GM18505 (cell line): ENCODE measurements around the gene TEKT3.

ENCODE experiments used
- ATAC-seq: cut with Tn5 transposase; IDR thresholded peaks from one replicate; pipeline ENCODE4 v1.9.1; 2021; ENCODE audit not compliant: unreplicated experiment
- POLR2A ChIP-seq: IDR thresholded peaks from 4 replicates; pipeline ENCODE4 v1.6.1; 2011; ENCODE audit warnings: borderline replicate concordance; ENCODE audit not compliant: insufficient read depth, insufficient read length; ENCODE audit errors: extremely low read depth

The TEKT3 gene

DNA sequence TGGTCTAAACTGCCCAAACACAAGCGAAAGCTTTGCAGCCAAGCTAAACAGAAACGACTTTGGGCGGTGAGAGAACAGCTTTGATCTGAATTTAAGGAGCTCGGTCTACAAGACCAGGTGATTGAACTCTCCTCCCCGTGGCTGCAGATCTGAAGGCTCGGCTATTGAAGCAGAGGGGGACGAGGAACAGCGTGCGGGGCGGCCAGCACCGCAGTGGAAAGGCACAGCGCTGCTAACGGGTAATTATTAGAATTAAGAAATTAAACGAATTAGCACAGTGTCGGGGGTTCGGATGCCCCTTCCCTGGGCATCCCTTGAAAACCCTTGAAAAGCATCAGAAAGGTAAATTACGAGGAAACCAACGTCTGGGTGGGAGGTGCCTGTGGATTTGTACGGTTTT, 431 bp downstream of the TEKT3 start:
- TF ChIP-seq POLR2A: no peak
- no peak for ATAC-seq

DNA sequence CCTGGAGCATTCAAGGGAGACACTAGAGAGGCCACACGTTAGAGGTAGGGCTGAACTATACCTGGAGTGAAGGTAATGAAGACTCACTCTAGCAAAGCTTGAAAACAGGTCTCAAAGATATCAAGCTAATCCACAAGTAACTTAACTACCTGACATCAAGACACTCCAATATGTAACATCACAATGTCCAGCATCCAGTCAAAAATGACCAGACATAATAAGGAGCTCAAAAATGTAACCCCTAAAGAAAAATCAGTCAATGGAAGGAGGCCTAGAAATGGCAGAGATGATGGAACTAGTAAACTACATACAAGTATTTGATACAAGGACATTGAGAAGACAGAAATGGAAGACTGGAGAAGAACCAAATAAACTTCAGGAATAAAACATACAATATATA, 6.0 kb downstream of the TEKT3 start:
- no peak for ATAC-seq
- no peak for TF ChIP-seq POLR2A

DNA sequence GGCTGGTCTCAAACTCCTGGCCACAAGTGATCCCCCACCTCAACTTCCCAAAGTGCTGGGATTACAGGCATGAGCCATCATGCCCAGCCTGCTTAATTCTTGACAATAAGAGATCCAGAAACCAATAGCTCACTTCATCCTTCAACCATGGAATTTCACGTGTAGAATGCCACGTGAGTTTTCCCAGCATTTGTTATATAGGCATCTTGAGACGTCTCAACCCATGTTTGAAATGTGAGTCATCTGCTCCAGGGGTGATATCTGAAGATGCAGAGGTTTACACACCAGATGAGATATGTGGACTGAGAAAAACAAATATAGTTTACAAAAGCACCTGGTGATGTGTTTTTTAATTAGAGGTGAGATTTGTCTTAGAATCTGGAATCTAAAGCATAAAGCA, 7.1 kb downstream of the TEKT3 start:
- no peak for TF ChIP-seq POLR2A

DNA sequence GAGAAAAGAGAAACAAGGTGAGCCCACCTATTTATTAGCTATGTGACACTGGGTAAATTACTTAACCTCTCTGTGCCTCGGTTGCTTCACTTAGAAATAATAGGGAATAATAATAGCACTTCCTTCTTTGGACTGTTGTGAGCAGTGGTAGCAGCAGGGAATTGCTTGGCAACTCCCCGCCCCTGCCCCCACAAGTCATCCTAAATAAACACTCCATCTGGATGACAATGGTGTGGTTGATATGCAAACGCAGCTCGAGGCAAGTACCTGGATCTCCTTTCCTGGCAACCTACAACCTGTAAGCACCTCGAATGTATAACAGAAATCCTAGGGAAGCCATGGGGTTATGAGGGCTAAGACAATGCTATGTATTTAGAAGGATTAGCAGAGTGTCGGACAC, 9.1 kb downstream of the TEKT3 start:
- ATAC-seq: no peak
- TF ChIP-seq POLR2A: no peak

More for the DNA sequence above, 7.1 kb downstream of the TEKT3 start:
- no peak for ATAC-seq

DNA sequence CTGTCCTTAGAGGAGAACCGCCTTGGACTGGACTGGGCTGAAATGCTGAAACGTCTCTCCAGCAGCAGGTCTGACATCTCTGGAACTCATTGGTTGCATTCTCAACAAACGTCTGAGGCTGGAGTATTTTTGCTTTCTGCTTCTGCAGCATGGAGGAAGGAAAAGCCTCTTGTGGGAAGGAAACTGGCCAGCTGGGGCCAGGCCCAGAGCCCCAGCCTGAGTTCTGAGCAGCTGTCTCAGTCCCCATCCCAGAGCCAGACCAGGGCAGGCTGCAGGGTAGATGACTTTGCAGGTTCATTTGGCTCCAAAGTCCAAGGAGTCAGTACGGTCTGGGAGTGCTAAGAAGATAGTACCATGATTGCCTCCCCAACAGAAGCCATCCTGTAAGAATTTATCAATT, 18.3 kb downstream of the TEKT3 start:
- TF ChIP-seq POLR2A: no peak
- ATAC-seq: no peak

DNA sequence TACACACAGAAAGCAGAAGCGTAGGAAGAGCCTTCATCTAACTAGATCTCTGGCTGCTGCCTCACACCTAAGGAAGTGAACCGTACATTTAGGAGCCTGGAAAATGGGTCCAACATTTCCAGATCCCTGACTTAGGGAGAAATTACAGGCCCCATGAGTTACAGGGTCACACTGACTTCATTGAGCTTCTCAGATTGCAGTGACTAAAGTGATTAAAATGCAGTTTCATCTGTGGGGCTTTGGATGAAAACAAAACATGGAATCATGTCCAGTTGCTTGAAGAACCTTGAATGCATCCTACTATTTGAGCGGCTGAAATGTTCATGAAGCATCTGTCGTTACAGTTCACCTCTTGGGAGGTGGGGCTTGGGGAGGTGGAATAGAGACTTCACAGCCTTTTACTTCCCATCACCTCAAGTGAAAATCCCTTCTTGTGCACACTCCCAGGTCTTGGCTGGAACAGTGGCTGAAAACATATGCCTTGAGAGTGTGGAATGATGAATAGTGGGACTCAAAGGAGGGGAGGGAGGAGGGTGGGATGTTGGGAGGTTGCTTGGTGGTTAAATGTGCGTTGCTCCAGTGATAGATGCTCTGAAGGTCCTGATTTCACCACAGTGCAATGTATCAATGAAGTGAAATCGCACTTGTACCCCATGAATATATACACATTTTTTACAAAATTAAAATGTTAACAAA, 19.7 kb downstream of the TEKT3 start:
- ATAC-seq: no peak
- TF ChIP-seq POLR2A: no peak

DNA sequence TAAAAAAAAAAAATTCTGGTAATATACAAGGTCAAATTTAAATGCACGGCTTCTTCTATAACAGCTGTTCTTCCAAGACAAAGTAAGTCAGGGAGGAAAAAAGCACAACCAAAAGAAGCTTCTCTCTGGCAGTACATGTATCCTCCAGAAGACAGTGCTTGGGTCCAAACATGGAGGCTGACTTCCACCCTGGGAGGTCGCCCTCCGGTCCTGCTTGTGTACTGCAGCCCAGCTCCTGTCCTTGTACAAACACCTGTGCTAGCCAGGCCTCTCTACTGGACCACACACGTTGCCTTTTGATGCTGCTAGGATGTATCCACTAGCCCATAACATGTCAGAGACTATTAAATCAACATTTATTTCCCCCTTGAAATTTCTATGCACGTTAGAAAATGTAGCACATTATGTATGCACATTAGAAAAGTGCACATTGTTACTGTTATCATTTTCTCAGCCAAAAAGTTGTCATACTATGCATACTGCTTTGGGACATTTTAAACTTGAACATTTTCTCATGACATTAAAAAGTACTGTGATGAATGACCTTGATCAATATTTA, 21.9 kb downstream of the TEKT3 start:
- TF ChIP-seq POLR2A: no peak
- ATAC-seq: no peak

DNA sequence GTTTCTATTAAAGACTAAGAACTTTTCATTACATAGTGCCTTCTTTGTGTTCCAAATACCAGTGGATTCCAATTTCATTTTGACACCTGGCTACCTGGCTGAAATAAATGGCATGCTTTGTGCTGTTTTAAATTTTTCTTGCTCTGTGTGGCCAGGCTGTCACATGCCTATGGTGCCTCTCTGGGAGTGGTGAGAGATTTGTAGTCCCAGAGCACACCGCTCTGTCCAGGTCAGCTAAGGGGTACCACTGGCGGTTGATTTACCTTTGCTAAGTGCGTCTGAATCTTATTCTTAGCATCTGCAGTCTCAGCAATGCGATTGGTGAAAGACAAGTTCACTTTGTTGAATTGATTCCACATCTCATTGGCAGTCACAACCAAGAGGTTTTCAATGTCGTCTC, 29.4 kb downstream of the TEKT3 start:
- TF ChIP-seq POLR2A: no peak
- ATAC-seq: no peak

DNA sequence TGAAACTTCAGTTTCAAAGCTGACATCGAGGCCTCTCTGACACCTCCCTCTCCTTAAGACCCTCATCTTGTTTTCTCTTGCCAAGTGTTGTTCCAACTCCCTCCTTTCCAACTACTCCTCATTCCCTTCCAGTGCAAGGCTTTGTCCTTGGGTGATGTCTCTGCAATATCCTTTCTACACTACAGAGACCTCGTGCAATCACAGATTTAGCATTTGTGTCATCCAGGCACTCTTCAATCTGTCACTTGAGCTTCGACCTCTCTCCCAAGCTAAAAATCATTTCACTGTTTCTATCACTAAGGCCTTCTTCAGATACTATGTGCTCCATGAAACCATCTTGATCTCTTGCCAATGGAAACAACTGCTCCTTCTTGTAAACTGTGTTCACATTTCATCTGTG, 31.6 kb downstream of the TEKT3 start:
- no peak for TF ChIP-seq POLR2A
- no peak for ATAC-seq

DNA sequence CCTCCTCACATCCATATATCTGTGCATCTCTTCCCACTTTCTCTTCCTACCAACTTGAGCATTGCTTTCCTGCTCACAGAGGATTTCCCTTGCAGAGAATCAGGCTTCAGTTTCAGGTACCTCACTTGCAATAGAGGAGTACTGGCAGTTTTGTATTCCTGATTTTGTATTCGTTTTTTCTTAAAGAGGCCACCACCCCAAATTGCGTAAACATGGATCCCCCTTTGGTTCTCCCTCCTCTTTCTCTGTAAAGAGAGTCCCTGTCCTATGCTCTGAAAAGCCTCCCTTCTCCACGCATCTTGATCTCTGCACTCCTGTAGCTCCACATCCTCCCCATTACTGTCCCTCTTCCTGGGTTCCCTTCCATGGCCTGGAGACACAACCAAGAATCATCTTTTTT, 32.2 kb downstream of the TEKT3 start:
- TF ChIP-seq POLR2A: no peak
- no peak for ATAC-seq

DNA sequence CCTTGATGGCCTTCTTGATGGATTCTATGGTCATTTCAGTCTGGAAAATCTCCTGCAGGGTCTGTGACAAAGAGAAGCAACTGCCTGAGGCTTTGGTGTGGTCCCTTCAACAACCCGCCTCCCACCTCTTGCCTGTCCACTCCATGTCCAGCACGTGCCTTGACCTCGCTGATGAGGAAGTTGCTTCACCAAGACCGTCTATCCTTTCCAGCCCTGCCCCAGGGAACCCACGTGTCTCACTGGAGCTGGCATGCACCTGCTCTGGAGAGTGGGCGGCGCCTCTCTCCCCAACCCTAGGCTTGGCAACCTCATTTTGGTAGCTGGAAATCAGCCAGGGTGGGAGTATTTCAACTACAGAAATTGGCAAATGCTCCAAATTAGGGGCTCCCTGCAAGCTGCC, 32.6 kb downstream of the TEKT3 start:
- no peak for ATAC-seq
- no peak for TF ChIP-seq POLR2A

DNA sequence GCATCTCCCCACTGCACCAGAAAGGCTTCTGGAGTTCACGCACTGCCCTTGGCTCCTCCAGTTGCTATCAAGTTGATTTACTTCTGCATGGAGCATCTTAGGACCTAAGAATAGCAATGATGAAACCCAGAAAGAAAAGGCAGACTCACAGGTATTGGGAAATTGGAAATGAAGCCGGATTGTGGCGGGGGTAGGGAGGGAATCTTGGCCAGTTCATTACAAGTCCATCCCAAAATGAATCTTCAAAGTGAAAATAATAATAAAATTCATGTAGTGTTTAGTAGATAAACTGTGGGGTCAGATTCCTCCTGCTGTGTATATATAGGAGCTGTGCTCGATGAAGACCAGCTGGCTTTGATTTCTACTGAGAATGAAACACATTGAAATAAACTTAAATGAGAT, 33.7 kb downstream of the TEKT3 start:
- no peak for ATAC-seq

DNA sequence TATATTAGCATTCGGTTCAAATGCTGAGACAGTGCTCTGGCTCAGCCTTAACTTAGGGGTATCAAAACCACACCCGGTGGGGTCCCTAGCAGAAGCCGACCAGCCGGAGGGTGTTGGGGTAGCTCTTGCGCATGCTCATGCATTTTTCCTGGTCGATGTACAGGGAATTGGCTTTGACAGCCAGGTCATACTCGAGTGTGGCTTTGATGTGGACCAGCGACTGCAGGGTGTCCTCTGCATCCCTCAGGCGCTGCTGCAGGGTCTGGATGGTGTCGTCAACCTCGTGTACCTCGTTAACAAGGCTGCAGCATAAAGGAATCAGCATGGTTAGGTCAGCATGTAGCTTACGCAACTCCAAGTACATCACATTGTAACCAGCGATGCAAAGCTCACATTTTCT, 37.5 kb downstream of the TEKT3 start:
- no peak for ATAC-seq
- TF ChIP-seq POLR2A: no peak

More for the DNA sequence above, 33.7 kb downstream of the TEKT3 start:
- TF ChIP-seq POLR2A: no peak

DNA sequence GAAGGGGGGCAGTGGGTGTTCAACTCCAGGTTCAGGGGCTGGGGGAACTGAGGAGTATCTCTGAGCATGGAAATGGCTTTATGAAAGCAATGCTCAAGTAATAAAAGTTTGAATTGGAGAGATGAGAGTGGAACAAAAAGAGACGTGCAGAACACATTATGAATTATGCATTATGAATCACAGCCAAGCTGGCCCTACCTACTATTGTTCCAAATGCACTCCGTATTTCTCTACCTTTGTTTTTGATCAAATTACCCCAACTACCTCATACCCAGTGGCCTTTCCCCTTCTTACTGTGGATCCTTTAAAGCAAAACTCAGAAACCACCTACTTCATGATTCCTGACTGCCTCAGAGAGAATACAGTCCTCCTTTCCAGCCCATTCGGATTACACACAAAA, 38.1 kb downstream of the TEKT3 start:
- ATAC-seq: no peak

More for the DNA sequence above, 38.1 kb downstream of the TEKT3 start:
- no peak for TF ChIP-seq POLR2A
